Effector CD4-positive, alpha-beta T cell (primary cell): ENCODE results near the gene DLGAP4.

Experiments
- DNase-seq: peaks from one replicate; pipeline ENCODE4 v3.0.0-alpha.2; 2020

Gene DLGAP4

DNA sequence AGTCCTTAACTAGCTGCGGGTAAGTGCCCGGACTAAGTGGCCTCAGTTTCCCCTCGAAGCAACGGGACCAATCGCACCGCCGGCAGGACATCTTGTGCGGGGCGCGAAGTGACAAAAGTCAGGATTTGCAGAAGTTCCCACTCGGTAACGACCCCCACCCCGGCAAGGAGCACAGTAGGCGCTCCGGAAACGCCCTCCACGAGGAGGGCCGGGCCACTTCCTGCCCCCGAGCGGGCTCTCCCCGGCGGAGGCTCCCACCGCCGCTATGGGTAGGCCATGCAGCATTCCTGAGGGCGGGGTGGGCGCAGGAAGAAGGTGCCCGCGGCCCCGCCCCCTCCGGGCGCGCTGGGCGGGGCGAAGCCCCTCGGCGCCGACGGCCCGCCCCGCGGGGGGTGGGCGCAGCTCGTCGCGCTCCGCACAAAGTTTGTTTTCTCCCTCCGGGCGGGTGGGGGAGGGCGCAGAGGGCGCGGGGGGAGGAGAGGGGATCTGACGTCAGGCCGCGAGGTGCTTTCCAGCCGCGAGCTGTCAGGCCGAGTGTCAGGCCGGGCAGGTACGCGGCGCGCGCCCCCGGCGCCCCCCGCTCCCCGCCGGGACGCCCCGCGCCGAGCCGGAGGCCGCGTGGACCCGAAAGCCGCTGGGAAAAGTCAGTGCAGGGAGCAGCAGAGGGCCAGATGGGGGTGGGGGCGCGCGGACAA lies 267.1 kb downstream of the DLGAP4 start, which contains the start of gene TGIF2:
Gene TGIF2, plus strand, starts transcription at position 495 of the 695 bp plus-strand sequence. CDS start 5,178 bp downstream, outside the sequence.
- DNase-seq, result peak; percentile 87

DNA sequence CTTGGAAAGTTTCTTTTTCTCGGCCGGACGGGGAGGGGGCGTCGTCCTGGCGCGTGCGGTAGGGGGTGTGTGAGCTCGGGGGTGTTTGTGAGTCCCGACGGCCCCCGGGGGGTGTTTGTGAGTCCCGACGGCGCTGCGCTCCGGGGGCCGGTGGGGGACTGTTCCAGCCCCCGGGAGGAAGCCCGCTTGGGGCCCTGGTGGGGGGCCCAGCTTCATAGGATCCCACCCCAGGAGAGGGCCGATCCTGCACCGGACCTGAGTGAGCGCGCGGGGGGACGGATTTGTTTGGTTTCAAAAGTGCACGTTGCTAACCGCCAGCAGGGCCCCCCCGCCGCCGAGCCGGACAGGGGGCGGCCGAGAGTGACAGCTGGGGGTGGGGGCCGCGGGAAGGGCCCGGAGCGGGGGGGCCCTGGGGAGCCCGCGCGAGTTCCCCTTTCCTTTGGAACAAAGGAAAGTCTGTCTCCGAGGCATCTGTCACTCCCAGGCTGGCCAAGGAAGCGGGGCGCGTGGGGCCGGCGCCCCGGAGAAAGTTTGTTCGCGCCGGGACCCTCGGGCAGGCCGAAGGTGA lies 267.7 kb downstream of the DLGAP4 start:
- DNase-seq, result peak; percentile 18

DNA sequence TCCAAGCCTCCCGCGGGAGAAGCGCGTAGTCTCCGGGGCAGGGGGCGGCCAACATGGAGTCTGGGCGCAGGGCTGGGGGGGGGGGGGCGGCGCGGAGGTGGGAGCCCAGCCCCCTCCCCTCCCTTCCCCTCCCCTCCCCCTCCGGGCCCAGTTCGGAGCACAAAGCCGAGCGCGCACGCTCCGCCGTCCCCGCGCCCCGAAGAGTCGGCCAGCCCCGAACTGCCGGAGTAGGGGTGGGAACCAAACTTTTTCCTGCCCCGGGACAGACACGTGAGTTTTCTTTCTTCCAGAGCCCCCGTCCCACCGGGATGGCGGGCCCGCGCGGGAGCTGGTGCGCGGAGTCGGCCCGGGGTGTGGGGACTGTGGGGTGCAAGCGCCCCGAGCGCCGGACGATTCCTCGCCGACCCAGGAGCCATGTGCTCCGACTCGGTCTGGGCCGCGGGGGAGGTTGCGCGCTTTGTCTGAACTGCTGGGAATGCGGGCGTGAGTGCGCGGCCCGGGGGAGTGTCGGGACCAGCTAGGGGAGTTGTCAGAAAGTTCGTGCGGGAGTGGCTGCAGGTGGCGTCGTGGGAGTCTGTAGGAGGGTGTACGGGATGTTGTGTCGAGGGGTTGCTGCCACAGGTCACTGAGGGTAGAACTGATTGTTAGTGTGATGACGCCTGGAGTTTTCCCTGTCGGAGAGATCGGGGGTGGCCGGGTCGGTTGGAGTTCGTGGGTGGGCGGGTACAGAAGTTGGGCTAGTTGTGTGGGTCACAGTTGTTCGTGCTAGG lies 268.4 kb downstream of the DLGAP4 start:
- peak; percentile 38 for DNase-seq

DNA sequence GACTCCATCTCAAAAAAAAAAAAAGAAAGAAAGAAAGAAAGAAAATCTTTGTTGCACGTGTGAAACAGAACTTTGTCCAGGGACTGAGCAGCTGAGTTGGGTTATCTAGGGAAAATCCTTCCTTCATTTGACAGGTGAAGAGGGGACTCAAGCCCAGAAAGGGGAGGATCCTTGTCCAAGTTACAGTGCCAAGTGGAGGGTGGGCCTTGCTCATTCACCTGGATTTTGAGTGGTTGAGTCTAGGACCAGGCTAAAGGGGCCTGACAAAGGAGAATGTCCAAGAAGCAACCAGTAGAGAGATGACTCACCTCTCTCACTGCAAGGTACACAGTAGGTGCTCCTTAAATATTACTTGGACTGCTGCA lies 269.9 kb downstream of the DLGAP4 start:
- DNase-seq, result no peak
